Measurements from ENCODE around the gene RARRES1. TPM values are rescaled to one million over a fixed set of nuclear protein-coding genes. Genes with fewer than 3 reads are reported as not detected.

The RARRES1 gene
- total and polyA plus RNA-seq, 3 donors from 2014 or later = 0.24 to 9.7 (median 0.31) TPM

GRCh38 chr3:158739078-158739477 is 6.8 kb upstream of the RARRES1 start:
- no peaks in the 10 kb centered on the region for H3K9me3 ChIP-seq
- H3K36me3 ChIP-seq (ENCODE audit: low read depth, missing control alignments) = no peaks in the 10 kb centered on the region
- H3K27ac ChIP-seq = no peak overlapping the region
- no peaks in the 10 kb centered on the region for H3K27me3 ChIP-seq
- intact Hi-C loops (cut with DNase I; ENCODE audit: low total_unique reads) = no loop called here
- no peak overlapping the region for H3K4me3 ChIP-seq
- WGBS, 2 donors = 94 to 100% methylated on average over 3 to 4 of the region's 4 CpGs
- DNase-seq = no peak
- no peak for TF ChIP-seq CTCF (IDR thresholded peaks at IDR 0.05)
- no peak for TF ChIP-seq POLR2A (IDR thresholded peaks at IDR 0.05)
- H3K4me1 ChIP-seq = no peaks in the 10 kb centered on the region

GRCh38 chr3:158738653-158739052 is 6.4 kb upstream of the RARRES1 start:
- Histone ChIP-seq H3K4me3 (no peak overlapping the region), H3K4me1 (no peaks in the 10 kb centered on the region), H3K27me3 (no peaks in the 10 kb centered on the region), H3K27ac (no peak overlapping the region), H3K9me3 (no peaks in the 10 kb centered on the region), H3K36me3 (ENCODE audit: low read depth, missing control alignments) (no peaks in the 10 kb centered on the region)
- DNase-seq = no peak
- TF ChIP-seq CTCF (IDR thresholded peaks at IDR 0.05) (no peak), POLR2A (IDR thresholded peaks at IDR 0.05) (no peak)
- WGBS, 2 donors = 95 to 99% methylated on average over 6 of the region's 6 CpGs
- intact Hi-C loops (cut with DNase I; ENCODE audit: low total_unique reads) = no loop called here

GRCh38 chr3:158737976-158738615 is 5.8 kb upstream of the RARRES1 start:
- H3K27ac ChIP-seq = no peak overlapping the region
- no peaks in the 10 kb centered on the region for H3K36me3 ChIP-seq (ENCODE audit: low read depth, missing control alignments)
- no peaks in the 10 kb centered on the region for H3K27me3 ChIP-seq
- 88 to 92% methylated on average over 8 to 9 of the region's 9 CpGs for WGBS, 2 donors
- TF ChIP-seq POLR2A (IDR thresholded peaks at IDR 0.05) (no peak), CTCF (IDR thresholded peaks at IDR 0.05) (no peak)
- H3K4me3 ChIP-seq = no peak overlapping the region
- DNase-seq = no peak
- intact Hi-C loops (cut with DNase I; ENCODE audit: low total_unique reads) = no loop called here
- H3K4me1 ChIP-seq = no peaks in the 10 kb centered on the region
- no peaks in the 10 kb centered on the region for H3K9me3 ChIP-seq

GRCh38 chr3:158737410-158737809 is 5.2 kb upstream of the RARRES1 start:
- Histone ChIP-seq H3K4me1 (no peaks in the 10 kb centered on the region), H3K27me3 (no peaks in the 10 kb centered on the region), H3K9me3 (no peaks in the 10 kb centered on the region), H3K36me3 (ENCODE audit: low read depth, missing control alignments) (no peaks in the 10 kb centered on the region), H3K27ac (no peak overlapping the region), H3K4me3 (no peak overlapping the region)
- WGBS, 2 donors = 92 to 93% methylated on average over 2 of the region's 2 CpGs
- DNase-seq = no peak
- intact Hi-C loops (cut with DNase I; ENCODE audit: low total_unique reads) = no loop called here
- no peak for TF ChIP-seq CTCF (IDR thresholded peaks at IDR 0.05)
- TF ChIP-seq POLR2A (IDR thresholded peaks at IDR 0.05) = no peak

All from testis (tissue), 3 donors.